Forelimb muscle (tissue), 1 donor: ENCODE data around the gene LAMB2. TPM values are rescaled to one million over a fixed set of nuclear protein-coding genes. Genes with fewer than 3 reads are reported as not detected.

ENCODE experiments used
- DNase-seq: peaks from one replicate; pipeline ENCODE4 v3.0.0-alpha.2; 2013; ENCODE audit warnings: low read depth
- polyA plus RNA-seq: library from polyadenylated mRNA; unstranded; fragments of 120-200 nt; gene quantifications from one replicate; pipeline ENCODE4 v1.2.1, GENCODE V29; 2013; ENCODE audit not compliant: insufficient read length

Gene LAMB2
- polyA plus RNA-seq, 1 donor = 317 TPM

DNA sequence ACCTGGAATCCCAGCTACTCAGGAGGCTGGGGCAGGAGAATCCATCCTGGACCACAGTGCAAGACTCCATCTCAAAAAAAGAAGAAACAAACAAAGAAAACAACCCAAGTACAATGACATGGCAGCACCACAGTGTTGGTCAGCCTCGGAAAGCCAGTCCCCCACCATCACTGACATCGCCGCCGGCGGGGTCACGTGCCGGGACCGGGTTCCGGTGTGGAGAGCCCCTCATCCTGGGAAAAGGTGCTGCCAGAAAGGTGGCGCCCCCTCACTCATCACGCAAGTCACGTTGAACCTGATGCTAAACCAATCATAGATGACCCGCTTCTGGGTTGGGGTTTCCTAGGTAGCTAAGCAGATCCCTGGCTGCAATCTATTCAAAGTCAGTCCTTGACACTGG lies 56.7 kb downstream of the LAMB2 start:
- DNase-seq = no peak

Other genes starting within 250 kb of the LAMB2 start
- 19.0 TPM for gene SLC25A20, start 234.2 kb downstream of the LAMB2 start, polyA plus RNA-seq
- gene ARIH2, start 214.2 kb downstream of the LAMB2 start, polyA plus RNA-seq = 63.2 TPM
- gene P4HTM, start 142.8 kb downstream of the LAMB2 start, polyA plus RNA-seq = 12.4 TPM
- 113 TPM for gene WDR6, start 125.7 kb downstream of the LAMB2 start, polyA plus RNA-seq
- 32.6 TPM for gene DALRD3, start 114.5 kb downstream of the LAMB2 start, polyA plus RNA-seq
- 50.8 TPM for gene NDUFAF3, start 110.9 kb downstream of the LAMB2 start, polyA plus RNA-seq
- gene IMPDH2, start 103.7 kb downstream of the LAMB2 start, polyA plus RNA-seq = 282 TPM
- gene QRICH1, start 39.0 kb downstream of the LAMB2 start, polyA plus RNA-seq = 49.8 TPM
- gene QARS1, start 28.3 kb downstream of the LAMB2 start, polyA plus RNA-seq = 268 TPM
- 36.2 TPM for gene USP19, start 12.2 kb downstream of the LAMB2 start, polyA plus RNA-seq
- 13.1 TPM for gene CCDC71, start 33.3 kb upstream of the LAMB2 start, polyA plus RNA-seq
- 104 TPM for gene KLHDC8B, start 38.5 kb upstream of the LAMB2 start, polyA plus RNA-seq
- gene C3orf62, start 144.2 kb upstream of the LAMB2 start, polyA plus RNA-seq = 9.0 TPM
- gene USP4, start 207.0 kb upstream of the LAMB2 start, polyA plus RNA-seq = 51.2 TPM
- gene GPX1, start 225.3 kb upstream of the LAMB2 start, polyA plus RNA-seq = 126 TPM